ENCODE data around the gene ZSCAN10. TPM values are rescaled to one million over a fixed set of nuclear protein-coding genes. Genes with fewer than 3 reads are reported as not detected.

ZSCAN10 gene
- total and polyA plus RNA-seq, 2 of the 13 experiments (the other 11 are each of a cell fraction or from before 2014, with no cell fraction given) = not detected

- no peak for TF ChIP-seq ZBTB25 (CRISPR knock-in tag; IDR thresholded peaks at IDR 0.05)
- no peak for TF ChIP-seq GRHL1 (CRISPR knock-in tag; conservative IDR thresholded peaks at IDR 0.05)
- no peak for TF ChIP-seq THAP7 (CRISPR knock-in tag; IDR thresholded peaks at IDR 0.05)
- peak; percentile 25; the same call in 1 of the 2 replicates for TF ChIP-seq GATAD2A (CRISPR knock-in tag; IDR thresholded peaks at IDR 0.05)
- no peak for TF ChIP-seq NCOA1 (CRISPR knock-in tag; IDR thresholded peaks at IDR 0.05)
- no peak for TF ChIP-seq FOXA1 (IDR thresholded peaks at IDR 0.05)
- no peak for TF ChIP-seq FOXA1 (CRISPR knock-in tag; IDR thresholded peaks at IDR 0.05)
- TF ChIP-seq ZNF672 (CRISPR knock-in tag; IDR thresholded peaks at IDR 0.05) = no peak
- TF ChIP-seq ZNF326 (CRISPR knock-in tag; IDR thresholded peaks at IDR 0.05; ENCODE audit: borderline replicate concordance) = no peak
- no peak for TF ChIP-seq DBP (CRISPR knock-in tag; IDR thresholded peaks at IDR 0.05; ENCODE audit: not compliant biosample characterization)
- TF ChIP-seq ZNF564 (CRISPR knock-in tag; IDR thresholded peaks at IDR 0.05) = no peak
- TF ChIP-seq STAG1 (CRISPR knock-in tag; IDR thresholded peaks at IDR 0.05) = no peak
- TF ChIP-seq SP4 (CRISPR knock-in tag; IDR thresholded peaks at IDR 0.05) = no peak
- TF ChIP-seq MTF2 (CRISPR knock-in tag; IDR thresholded peaks at IDR 0.05; ENCODE audit: borderline replicate concordance) = no peak
- peak; percentile 75; the same call in 1 of the 2 replicates for TF ChIP-seq ZFP91 (CRISPR knock-in tag; IDR thresholded peaks at IDR 0.05; ENCODE audit: borderline replicate concordance)
- no peak for TF ChIP-seq ZFP62 (CRISPR knock-in tag; IDR thresholded peaks at IDR 0.05)
- TF ChIP-seq ZMYM3 (CRISPR knock-in tag; IDR thresholded peaks at IDR 0.05) = no peak
- no peak for TF ChIP-seq ZNF281 (CRISPR knock-in tag; IDR thresholded peaks at IDR 0.05; ENCODE audit: borderline replicate concordance)
- no peak for TF ChIP-seq JARID2 (CRISPR knock-in tag; IDR thresholded peaks at IDR 0.05; ENCODE audit: insufficient replicate concordance)
- no peak for TF ChIP-seq ATF7 (IDR thresholded peaks at IDR 0.05)
- TF ChIP-seq ATF7 (CRISPR knock-in tag; IDR thresholded peaks at IDR 0.05) = no peak
Measured at GRCh38 chr16:3143598-3144320, 44.7 kb upstream of the ZSCAN10 start (continued).
